ENCODE measurements around the gene CENPO. TPM values are rescaled to one million over a fixed set of nuclear protein-coding genes. Genes with fewer than 3 reads are reported as not detected.

The CENPO gene
- polyA plus RNA-seq, 2 of the 4 experiments (the other 2 are of a cell fraction): 49.6 to 62.0 TPM

- no peak for TF ChIP-seq FOSB (CRISPR knock-in tag; IDR thresholded peaks at IDR 0.05)
Observed at GRCh38 chr2:24745825-24746224, 47.4 kb upstream of the CENPO start (continued).

- TF ChIP-seq SREBF2 (IDR thresholded peaks at IDR 0.05) (no peak), CHD2 (IDR thresholded peaks at IDR 0.05; ENCODE audit: low read length, partially characterized antibody) (no peak), ZFP36 (IDR thresholded peaks at IDR 0.05; ENCODE audit: borderline replicate concordance, partially characterized antibody) (no peak), NFE2L2 (conservative IDR thresholded peaks at IDR 0.05; ENCODE audit: low read length) (no peak), RAD21 (conservative IDR thresholded peaks at IDR 0.05 in 1 of 2, IDR thresholded peaks at IDR 0.05 in 1 of 2) (no peak), HES2 (IDR thresholded peaks at IDR 0.05) (no peak), ZC3H11A (IDR thresholded peaks at IDR 0.05) (no peak), ESRRA (IDR thresholded peaks at IDR 0.05; ENCODE audit: borderline replicate concordance, low read length) (no peak), TFCP2L1 (CRISPR knock-in tag; IDR thresholded peaks at IDR 0.05) (no peak), BHLHE40 (IDR thresholded peaks at IDR 0.05; ENCODE audit: low read depth, low read length) (no peak), RNF2 (IDR thresholded peaks at IDR 0.05; ENCODE audit: borderline replicate concordance, low read depth) (no peak), PBX3 (IDR thresholded peaks at IDR 0.05) (no peak), CEBPB (IDR thresholded peaks at IDR 0.05) (no peak), CTCF (IDR thresholded peaks at IDR 0.05) (no peak), EHMT2 (IDR thresholded peaks at IDR 0.05; ENCODE audit: low read depth) (no peak), TP53 (CRISPR knock-in tag; IDR thresholded peaks at IDR 0.05) (no peak), POLR2AphosphoS2 (conservative IDR thresholded peaks at IDR 0.05; ENCODE audit: low read length) (no peak)
- TF ChIP-seq, protein P1, sequence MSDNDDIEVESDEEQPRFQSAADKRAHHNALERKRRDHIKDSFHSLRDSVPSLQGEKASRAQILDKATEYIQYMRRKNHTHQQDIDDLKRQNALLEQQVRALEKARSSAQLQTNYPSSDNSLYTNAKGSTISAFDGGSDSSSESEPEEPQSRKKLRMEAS (IDR thresholded peaks at IDR 0.05): no peak
- no peak for DNase-seq (ENCODE audit: low read depth in 1 of 2, low spot score in 1 of 2)
- CTCF ChIA-PET: no interaction called here
- ATAC-seq: no peak
- Histone ChIP-seq H3K27ac (no peak overlapping the region), H3K4me2 (no peak overlapping the region), H3K4me1 (no peaks in the 10 kb centered on the region), H3K9me3 (no peaks in the 10 kb centered on the region), H3K4me3 (no peak overlapping the region)
- FAIRE-seq: no peak
- whole genome bisulfite sequencing (ENCODE audit: missing lambda C conversion rate): 93% methylated on average over 3 of the region's 3 CpGs
- POLR2A ChIA-PET: no interaction called here
Observed at GRCh38 chr2:24747299-24747698, 45.9 kb upstream of the CENPO start.

- CTCF ChIA-PET: no interaction called here
- Histone ChIP-seq H3K27ac (no peak overlapping the region), H3K4me1 (no peaks in the 10 kb centered on the region), H3K9me3 (no peaks in the 10 kb centered on the region), H3K4me3 (no peak overlapping the region), H3K4me2 (no peak overlapping the region)
- ATAC-seq: peak; percentile 74 to 84
- POLR2A ChIA-PET: no interaction called here
- WGBS (ENCODE audit: missing lambda C conversion rate): 95% methylated on average over 7 of the region's 7 CpGs
- FAIRE-seq: no peak
- no peak for DNase-seq (ENCODE audit: low read depth in 1 of 2, low spot score in 1 of 2)
- TF ChIP-seq HEYL (CRISPR knock-in tag; IDR thresholded peaks at IDR 0.05) (no peak), FOXS1 (CRISPR knock-in tag; IDR thresholded peaks at IDR 0.05) (no peak), MAFK (IDR thresholded peaks at IDR 0.05; ENCODE audit: partially characterized antibody) (no peak), NFE2L2 (conservative IDR thresholded peaks at IDR 0.05; ENCODE audit: low read length) (no peak), EHF (CRISPR knock-in tag; IDR thresholded peaks at IDR 0.05) (no peak), CEBPB (IDR thresholded peaks at IDR 0.05) (no peak), ZFP36 (IDR thresholded peaks at IDR 0.05; ENCODE audit: borderline replicate concordance, partially characterized antibody) (no peak), PBX3 (IDR thresholded peaks at IDR 0.05) (no peak), RFX5 (IDR thresholded peaks at IDR 0.05) (no peak), ATOH8 (CRISPR knock-in tag; IDR thresholded peaks at IDR 0.05; ENCODE audit: low read depth) (no peak), HOXB5 (CRISPR knock-in tag; IDR thresholded peaks at IDR 0.05) (no peak), FOSB (CRISPR knock-in tag; IDR thresholded peaks at IDR 0.05) (no peak), POLR2A (IDR thresholded peaks at IDR 0.05; ENCODE audit: low read length) (no peak)
- TF ChIP-seq, protein P2, sequence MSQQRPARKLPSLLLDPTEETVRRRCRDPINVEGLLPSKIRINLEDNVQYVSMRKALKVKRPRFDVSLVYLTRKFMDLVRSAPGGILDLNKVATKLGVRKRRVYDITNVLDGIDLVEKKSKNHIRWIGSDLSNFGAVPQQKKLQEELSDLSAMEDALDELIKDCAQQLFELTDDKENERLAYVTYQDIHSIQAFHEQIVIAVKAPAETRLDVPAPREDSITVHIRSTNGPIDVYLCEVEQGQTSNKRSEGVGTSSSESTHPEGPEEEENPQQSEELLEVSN (IDR thresholded peaks at IDR 0.05; ENCODE audit: borderline replicate concordance, low read depth): no peak
- TF ChIP-seq, protein P3, sequence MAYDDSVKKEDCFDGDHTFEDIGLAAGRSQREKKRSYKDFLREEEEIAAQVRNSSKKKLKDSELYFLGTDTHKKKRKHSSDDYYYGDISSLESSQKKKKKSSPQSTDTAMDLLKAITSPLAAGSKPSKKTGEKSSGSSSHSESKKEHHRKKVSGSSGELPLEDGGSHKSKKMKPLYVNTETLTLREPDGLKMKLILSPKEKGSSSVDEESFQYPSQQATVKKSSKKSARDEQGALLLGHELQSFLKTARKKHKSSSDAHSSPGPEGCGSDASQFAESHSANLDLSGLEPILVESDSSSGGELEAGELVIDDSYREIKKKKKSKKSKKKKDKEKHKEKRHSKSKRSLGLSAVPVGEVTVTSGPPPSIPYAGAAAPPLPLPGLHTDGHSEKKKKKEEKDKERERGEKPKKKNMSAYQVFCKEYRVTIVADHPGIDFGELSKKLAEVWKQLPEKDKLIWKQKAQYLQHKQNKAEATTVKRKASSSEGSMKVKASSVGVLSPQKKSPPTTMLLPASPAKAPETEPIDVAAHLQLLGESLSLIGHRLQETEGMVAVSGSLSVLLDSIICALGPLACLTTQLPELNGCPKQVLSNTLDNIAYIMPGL (CRISPR knock-in tag; IDR thresholded peaks at IDR 0.05; ENCODE audit: borderline replicate concordance): no peak
Observed at GRCh38 chr2:24749069-24749691, 44.0 kb upstream of the CENPO start.
